SK-N-SH (cell line): ENCODE measurements around the gene SHB. TPM values are rescaled to one million over a fixed set of nuclear protein-coding genes. Genes with fewer than 3 reads are reported as not detected.

ENCODE experiments used
- CTCF ChIA-PET: fragments of 300-600, 350-600 bp; formaldehyde crosslinking; extraction: SDS; loops from one replicate; lab custom pipeline; 2021; lab: Yijun Ruan, JAX
- POLR2A ChIA-PET: fragments of 350-600 bp; sonication (Branson Sonifier 250); formaldehyde crosslinking; extraction: SDS; loops from one replicate; lab custom pipeline; 2020; ENCODE audit warnings: antibody characterized with exemption, inconsistent platforms; lab: Yijun Ruan, JAX
- DNase-seq: peaks from one replicate; pipeline ENCODE4 v3.0.0; 2012
- H2AFZ ChIP-seq: fragments of 200-600 bp; sonication (generic); 2 replicates; pipeline ENCODE4 v1.8.1; 2016; ENCODE audit warnings: antibody characterized with exemption, mild to moderate bottlenecking, low read depth
- H3F3A ChIP-seq: fragments of 200-600 bp; sonication (generic); replicated peaks from 2 replicates; pipeline ENCODE3; 2016; ENCODE audit warnings: antibody characterized with exemption, mild to moderate bottlenecking; ENCODE audit not compliant: insufficient read depth
- H3K27ac ChIP-seq, 2 experiments: fragments of 200-500 bp in 1 of 2; fragments of 200-600 bp in 1 of 2; sonication (Bioruptor generic) in 1 of 2; sonication (generic), shearing (Covaris generic) in 1 of 2; 2 replicates each; pipeline versions ENCODE4 v1.5.1 to v1.6.1; 2014 to 2016; ENCODE audit warnings: low read depth in 2 of 2, inconsistent platforms in 1 of 2, low read length in 1 of 2, mild to moderate bottlenecking in 1 of 2, mixed read lengths in 1 of 2
- H3K27me3 ChIP-seq: fragments of 200-600 bp; sonication (generic), shearing (Covaris generic); 2 replicates; pipeline ENCODE4 v1.6.1; 2016; ENCODE audit warnings: mixed run types; ENCODE audit not compliant: insufficient read depth
- H3K36me3 ChIP-seq, 2 experiments: fragments of 200-500 bp in 1 of 2; fragments of 200-600 bp in 1 of 2; sonication (Bioruptor generic) in 1 of 2; sonication (generic) in 1 of 2; replicated peaks in 1 of 2; 2 replicates each; pipeline versions ENCODE3 to v1.5.1; 2014 to 2016; ENCODE audit warnings: low read length in 1 of 2, mild to moderate bottlenecking in 1 of 2; ENCODE audit not compliant: insufficient read depth in 2 of 2, control insufficient read depth in 1 of 2
- H3K4me1 ChIP-seq, 2 experiments: fragments of 200-500 bp in 1 of 2; fragments of 200-600 bp in 1 of 2; sonication (Bioruptor generic) in 1 of 2; sonication (generic), shearing (Covaris generic) in 1 of 2; 2 replicates each; pipeline versions ENCODE4 v1.5.1 to v1.6.1; 2014 to 2016; ENCODE audit warnings: low read depth in 1 of 2, low read length in 1 of 2, mixed run types in 1 of 2; ENCODE audit not compliant: insufficient read depth in 2 of 2, control insufficient read depth in 1 of 2
- H3K4me2 ChIP-seq: fragments of 200-600 bp; sonication (generic), shearing (Covaris generic); 2 replicates; pipeline ENCODE4 v1.6.1; 2017; ENCODE audit warnings: mixed run types
- H3K4me3 ChIP-seq, 2 experiments: fragments of 200-500 bp in 1 of 2; fragments of 200-600 bp in 1 of 2; sonication (Bioruptor generic) in 1 of 2; sonication (generic), shearing (Covaris generic) in 1 of 2; 2 replicates each; pipeline versions ENCODE4 v1.5.1 to v1.8.1; 2014 to 2016; ENCODE audit warnings: low read depth in 2 of 2, inconsistent platforms in 1 of 2, low read length in 1 of 2, mild to moderate bottlenecking in 1 of 2, mixed read lengths in 1 of 2, moderate library complexity in 1 of 2
- H3K79me2 ChIP-seq: fragments of 200-600 bp; sonication (generic); 2 replicates; pipeline ENCODE4 v1.8.1; 2017; ENCODE audit warnings: mild to moderate bottlenecking; ENCODE audit not compliant: insufficient read depth
- H3K9ac ChIP-seq: fragments of 200-600 bp; sonication (generic); 2 replicates; pipeline ENCODE4 v1.6.1; 2017; ENCODE audit warnings: mixed run types
- H3K9me2 ChIP-seq: fragments of 200-600 bp; sonication (generic); 2 replicates; pipeline ENCODE4 v1.6.1; 2017; ENCODE audit warnings: mixed run types
- H3K9me3 ChIP-seq: fragments of 200-600 bp; sonication (generic); 2 replicates; pipeline ENCODE4 v1.6.1; 2017; ENCODE audit warnings: mixed run types, mild to moderate bottlenecking, moderate library complexity
- H4K20me1 ChIP-seq: fragments of 200-600 bp; sonication (generic); 2 replicates; pipeline ENCODE4 v1.6.1; 2017; ENCODE audit warnings: mild to moderate bottlenecking, mixed run types; ENCODE audit not compliant: insufficient read depth
- FOXJ3 ChIP-seq: sonication (generic); formaldehyde crosslinking; IDR thresholded peaks from 2 replicates; pipeline ENCODE4 v1.5.1; 2020; ENCODE audit warnings: mild to moderate bottlenecking, missing genetic modification reagents
- FOXM1 ChIP-seq: IDR thresholded peaks from 2 replicates; pipeline ENCODE4 v1.4.0; 2012; ENCODE audit warnings: low read depth, mild to moderate bottlenecking
- IRF3 ChIP-seq: fragments of 150-350 bp; IDR thresholded peaks from 2 replicates; pipeline ENCODE4 v1.6.1; 2016; ENCODE audit warnings: mild to moderate bottlenecking, low read depth, low read length
- JUND ChIP-seq: IDR thresholded peaks from 2 replicates; pipeline ENCODE4 v1.4.0; 2012
- MAX ChIP-seq: IDR thresholded peaks from 2 replicates; pipeline ENCODE4 v1.4.0; 2012; ENCODE audit warnings: low read depth
- MXI1 ChIP-seq: IDR thresholded peaks from 2 replicates; pipeline ENCODE4 v1.6.1; 2012; ENCODE audit warnings: mild to moderate bottlenecking, low read depth, low read length, improper control_type of control experiment
- NRF1 ChIP-seq: IDR thresholded peaks from 2 replicates; pipeline ENCODE4 v1.6.1; 2012; ENCODE audit warnings: low read depth, mild to moderate bottlenecking, low read length
- RAD21 ChIP-seq: IDR thresholded peaks from 2 replicates; pipeline ENCODE4 v1.6.1; 2012; ENCODE audit warnings: mild to moderate bottlenecking, low read length
- RCOR1 ChIP-seq: fragments of 150-350 bp; IDR thresholded peaks from 2 replicates; pipeline ENCODE4 v1.6.1; 2017; ENCODE audit warnings: antibody characterized with exemption, low read length
- SIN3A ChIP-seq: IDR thresholded peaks from 2 replicates; pipeline ENCODE4 v1.6.1; 2012; ENCODE audit warnings: low read depth, mild to moderate bottlenecking, low read length, moderate library complexity, borderline replicate concordance
- SMC3 ChIP-seq: IDR thresholded peaks from 2 replicates; pipeline ENCODE4 v1.6.1; 2012; ENCODE audit warnings: low read depth, low read length, improper control_type of control experiment
- TEAD4 ChIP-seq: IDR thresholded peaks from 2 replicates; pipeline ENCODE4 v1.4.0; 2012; ENCODE audit warnings: mild to moderate bottlenecking, borderline replicate concordance; ENCODE audit not compliant: insufficient read depth
- YY1 ChIP-seq: IDR thresholded peaks from 2 replicates; pipeline ENCODE4 v1.4.0; 2012; ENCODE audit warnings: low read depth, mild to moderate bottlenecking
- ZBTB33 ChIP-seq: IDR thresholded peaks from 2 replicates; pipeline ENCODE4 v1.4.0; 2012; ENCODE audit warnings: low read depth, borderline replicate concordance
- WGBS: methylation state at CpG from one replicate; pipeline ENCODE4 v1.1.6; 2017; ENCODE audit warnings: low lambda C conversion rate; 5-methylcytosine and 5-hydroxymethylcytosine counted together
- polyA plus RNA-seq, 3 experiments: library from polyadenylated mRNA; depleted of rRNA; stranded (reverse); fragments of >200 nt; gene quantifications; 2 replicates each; pipeline ENCODE4 v1.2.3, GENCODE V29; 2012
- TF ChIP-seq, protein P1 (sequence below): IDR thresholded peaks from 2 replicates; pipeline ENCODE4; 2012

Gene SHB
- polyA plus RNA-seq, 1 of the 3 experiments (the other 2 are of a cell fraction) = 26.0 TPM

GRCh38 chr9:38012767-38013450 lies 56.1 kb downstream of the SHB start:
- no peaks in the 10 kb centered on the region for H3K9me2 ChIP-seq
- no peaks in the 10 kb centered on the region for H3K27me3 ChIP-seq
- no peak overlapping the region for H3K4me3 ChIP-seq
- H2AFZ ChIP-seq = no peak overlapping the region
- 0 out of 2 replicates have a peak, but pooled peaks cover 4% of the 10 kb centered on the region for H4K20me1 ChIP-seq
- peaks cover 40 to 45% of the 10 kb centered on the region in 2 experiments for H3K4me1 ChIP-seq
- H3K27ac ChIP-seq = no peak overlapping the region
- DNase-seq = no peak
- ChIA-PET POLR2A (no interaction called here), CTCF (no interaction called here)
- H3K4me2 ChIP-seq = no peak overlapping the region
- H3K36me3 ChIP-seq = peaks cover 21 to 41% of the 10 kb centered on the region in 2 experiments
- WGBS = 95% methylated on average over 9 of the region's 9 CpGs
- H3K9ac ChIP-seq = no peak overlapping the region
- no peak for TF ChIP-seq JUND
- TF ChIP-seq MAX = no peak
- TF ChIP-seq RAD21 = no peak
- TF ChIP-seq FOXM1 = no peak
- no peak for TF ChIP-seq TEAD4
- TF ChIP-seq SIN3A = no peak
- TF ChIP-seq SMC3 = no peak
- TF ChIP-seq RCOR1 = no peak
- TF ChIP-seq NRF1 = no peak
- no peak for TF ChIP-seq MXI1
- TF ChIP-seq YY1 = no peak
- no peak for TF ChIP-seq IRF3
- TF ChIP-seq, protein P1, sequence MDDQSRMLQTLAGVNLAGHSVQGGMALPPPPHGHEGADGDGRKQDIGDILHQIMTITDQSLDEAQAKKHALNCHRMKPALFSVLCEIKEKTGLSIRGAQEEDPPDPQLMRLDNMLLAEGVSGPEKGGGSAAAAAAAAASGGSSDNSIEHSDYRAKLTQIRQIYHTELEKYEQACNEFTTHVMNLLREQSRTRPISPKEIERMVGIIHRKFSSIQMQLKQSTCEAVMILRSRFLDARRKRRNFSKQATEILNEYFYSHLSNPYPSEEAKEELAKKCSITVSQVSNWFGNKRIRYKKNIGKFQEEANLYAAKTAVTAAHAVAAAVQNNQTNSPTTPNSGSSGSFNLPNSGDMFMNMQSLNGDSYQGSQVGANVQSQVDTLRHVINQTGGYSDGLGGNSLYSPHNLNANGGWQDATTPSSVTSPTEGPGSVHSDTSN = no peak
- no peak for TF ChIP-seq FOXJ3
- no peak for TF ChIP-seq ZBTB33
- peaks cover 100% of the 10 kb centered on the region for H3K79me2 ChIP-seq
- no peaks in the 10 kb centered on the region for H3K9me3 ChIP-seq
- H3F3A ChIP-seq = peaks cover 27% of the 10 kb centered on the region
